ENCODE measurements around the gene DERL2.

DNA sequence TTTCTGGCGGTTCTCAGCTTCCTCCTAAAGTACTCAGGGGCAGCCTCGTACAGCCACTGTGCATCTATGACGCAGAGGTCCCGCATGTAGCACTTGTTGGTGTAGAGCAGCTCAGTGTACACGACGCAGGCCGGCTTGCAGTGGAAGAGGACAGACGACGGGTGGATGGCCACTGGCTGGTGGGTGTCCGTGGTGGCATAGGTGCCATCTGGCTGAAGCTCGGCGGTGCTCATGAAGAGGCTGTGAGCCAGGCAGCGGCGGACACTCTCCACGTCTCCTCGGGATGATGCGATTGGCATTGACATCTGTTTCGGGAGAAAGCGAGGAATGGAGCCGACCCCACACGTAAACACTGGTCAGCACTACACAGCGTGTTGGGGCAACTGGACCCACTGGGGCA, 41.8 kb downstream of the DERL2 start:
- TF ChIP-seq, protein P1, sequence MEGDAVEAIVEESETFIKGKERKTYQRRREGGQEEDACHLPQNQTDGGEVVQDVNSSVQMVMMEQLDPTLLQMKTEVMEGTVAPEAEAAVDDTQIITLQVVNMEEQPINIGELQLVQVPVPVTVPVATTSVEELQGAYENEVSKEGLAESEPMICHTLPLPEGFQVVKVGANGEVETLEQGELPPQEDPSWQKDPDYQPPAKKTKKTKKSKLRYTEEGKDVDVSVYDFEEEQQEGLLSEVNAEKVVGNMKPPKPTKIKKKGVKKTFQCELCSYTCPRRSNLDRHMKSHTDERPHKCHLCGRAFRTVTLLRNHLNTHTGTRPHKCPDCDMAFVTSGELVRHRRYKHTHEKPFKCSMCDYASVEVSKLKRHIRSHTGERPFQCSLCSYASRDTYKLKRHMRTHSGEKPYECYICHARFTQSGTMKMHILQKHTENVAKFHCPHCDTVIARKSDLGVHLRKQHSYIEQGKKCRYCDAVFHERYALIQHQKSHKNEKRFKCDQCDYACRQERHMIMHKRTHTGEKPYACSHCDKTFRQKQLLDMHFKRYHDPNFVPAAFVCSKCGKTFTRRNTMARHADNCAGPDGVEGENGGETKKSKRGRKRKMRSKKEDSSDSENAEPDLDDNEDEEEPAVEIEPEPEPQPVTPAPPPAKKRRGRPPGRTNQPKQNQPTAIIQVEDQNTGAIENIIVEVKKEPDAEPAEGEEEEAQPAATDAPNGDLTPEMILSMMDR (IDR thresholded peaks at IDR 0.05; ENCODE audit: low read length): no peak
- TF ChIP-seq EZH2phosphoT487 (IDR thresholded peaks at IDR 0.05; ENCODE audit: low read length) (no peak), EZH2 (optimal IDR thresholded peaks at IDR 0.05; ENCODE audit: low read depth, low read length) (no peak)
